Measurements from ENCODE around the gene C21orf58.

The C21orf58 gene

DNA sequence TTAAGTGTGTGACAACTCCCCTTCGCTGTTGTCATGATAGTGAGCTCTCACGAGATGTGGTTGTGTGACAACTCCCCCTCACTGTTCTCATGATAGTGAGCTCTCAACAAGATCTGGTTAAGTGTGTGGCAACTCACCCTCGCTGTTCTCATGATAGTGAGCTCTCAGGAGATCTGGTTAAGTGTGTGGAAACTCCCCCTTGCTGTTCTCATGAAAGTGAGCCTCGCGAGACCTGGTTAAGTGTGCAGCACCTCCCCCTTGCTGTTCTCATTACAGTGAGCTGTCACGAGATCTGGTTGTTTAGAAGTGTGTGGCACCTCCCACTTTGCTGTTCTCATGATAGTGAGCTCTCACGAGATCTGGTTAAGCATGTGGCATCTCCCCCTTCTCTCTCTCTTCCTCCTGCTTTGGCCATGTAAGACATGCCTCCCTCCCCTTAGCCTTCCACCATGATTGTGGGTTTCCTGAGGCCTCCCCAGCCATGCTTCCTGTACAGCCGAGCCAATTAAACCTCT is 70.0 kb downstream of the C21orf58 start:
- DNase-seq = no peak

DNA sequence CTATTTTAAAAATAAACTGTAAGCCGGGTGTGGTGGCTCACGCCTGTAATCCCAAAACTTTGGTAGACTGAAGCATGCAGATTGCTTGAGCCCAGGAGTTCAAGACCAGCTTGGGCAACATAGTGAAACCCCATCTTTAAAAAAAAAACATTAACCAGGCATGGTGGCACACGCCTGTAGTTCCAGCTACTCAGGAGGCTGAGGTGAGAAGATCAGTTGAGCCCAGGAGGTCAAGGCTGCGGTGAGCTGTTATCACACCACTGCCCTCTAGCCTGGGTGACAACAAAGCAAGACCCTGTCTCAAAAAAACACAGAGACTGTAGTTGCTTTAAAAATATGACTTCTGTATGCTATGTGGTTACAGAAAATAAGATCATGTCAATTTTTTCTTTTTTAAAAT is 70.8 kb downstream of the C21orf58 start:
- no peak for DNase-seq

All from NCI-H345 (cell line).